Lower leg skin (tissue), 3 donors: ENCODE results near the gene ERMP1.

Experiments used
- CTCF ChIP-seq, 3 donors: fragments of 450-650 bp; IDR thresholded peaks; one replicate each; pipeline ENCODE4 v1.5.1; 2016; ENCODE audit warnings: antibody characterized with exemption in 3 of 3, mild to moderate bottlenecking in 3 of 3, moderate library complexity in 2 of 3
- POLR2A ChIP-seq, 2 donors: fragments of 450-650 bp; IDR thresholded peaks; one replicate each; pipeline ENCODE4 v1.6.1; 2016 to 2017; ENCODE audit warnings: antibody characterized with exemption in 2 of 2, mild to moderate bottlenecking in 1 of 2, moderate library complexity in 1 of 2

GRCh38 chr9:5853617-5854016 is 20.7 kb upstream of the ERMP1 start:
- TF ChIP-seq POLR2A (IDR thresholded peaks at IDR 0.05) (no peak), CTCF (IDR thresholded peaks at IDR 0.05) (no peak)
